ENCODE data around the gene UNC93B1.
"Not testable (repeated sequence)": the region's sequence is repeated elsewhere in the genome, so short reads cannot be mapped to it uniquely, and the experiment has no call there.

The UNC93B1 gene

GRCh38 chr11:67954251-67954650, 49.6 kb downstream of the UNC93B1 start:
- H4K91ac ChIP-seq (ENCODE audit: low read depth, low read length, poor library complexity); H3K9ac ChIP-seq (ENCODE audit: low read depth, low read length, poor library complexity); H4K8ac ChIP-seq (ENCODE audit: low read depth, low read length); H3K4me2 ChIP-seq (ENCODE audit: insufficient read depth, low read length, poor library complexity, severe bottlenecking); H3K9me3 ChIP-seq (replicated peaks in 1 of 2; ENCODE audit: control insufficient read depth in 2 of 2, insufficient read depth in 1 of 2, low read depth in 1 of 2, low read length in 2 of 2); H3K23ac ChIP-seq (ENCODE audit: low read depth, low read length, poor library complexity); H2BK120ac ChIP-seq (ENCODE audit: low read depth, low read length); DNase-seq (ENCODE audit: low spot score); H3K18ac ChIP-seq (ENCODE audit: low read length); H3K4ac ChIP-seq (ENCODE audit: low read length); H3K36me3 ChIP-seq (replicated peaks in 1 of 2; ENCODE audit: control insufficient read depth in 2 of 2, insufficient read depth in 2 of 2, low read length in 2 of 2); H2BK15ac ChIP-seq (ENCODE audit: low read length); H3K79me1 ChIP-seq (ENCODE audit: low read depth, low read length); H3K4me1 ChIP-seq (ENCODE audit: control insufficient read depth in 2 of 2, insufficient read depth in 1 of 2, low read depth in 1 of 2, low read length in 2 of 2); H3K27ac ChIP-seq (replicated peaks; ENCODE audit: low read length); H3K4me3 ChIP-seq (ENCODE audit: low read length in 2 of 2); H2AFZ ChIP-seq (ENCODE audit: low read length); H2AK5ac ChIP-seq (ENCODE audit: low read depth, low read length); H2BK5ac ChIP-seq (ENCODE audit: low read length); H2BK12ac ChIP-seq (ENCODE audit: low read length); H3K14ac ChIP-seq (ENCODE audit: low read length): not testable (repeated sequence)
- H3K27me3 ChIP-seq (ENCODE audit: control insufficient read depth in 3 of 3, insufficient read depth in 3 of 3, low read depth in 1 of 3, low read length in 3 of 3): peaks cover 0 to 21% (median 7%) of the 10 kb centered on the region in 3 experiments
- WGBS, 2 donors (ENCODE audit: extremely low coverage in 2 of 2, insufficient read length in 2 of 2, insufficient replicate concordance in 1 of 2): no CpG with 5 or more reads among the region's 14 CpGs

- not testable (repeated sequence) for H3K4ac ChIP-seq (ENCODE audit: low read length); H4K8ac ChIP-seq (ENCODE audit: low read depth, low read length); H3K9ac ChIP-seq (ENCODE audit: low read depth, low read length, poor library complexity); H3K23ac ChIP-seq (ENCODE audit: low read depth, low read length, poor library complexity); DNase-seq (ENCODE audit: low spot score); H3K27ac ChIP-seq (replicated peaks; ENCODE audit: low read length); H2AFZ ChIP-seq (ENCODE audit: low read length); H3K14ac ChIP-seq (ENCODE audit: low read length); H2BK120ac ChIP-seq (ENCODE audit: low read depth, low read length); H2BK5ac ChIP-seq (ENCODE audit: low read length); H3K79me1 ChIP-seq (ENCODE audit: low read depth, low read length); H3K18ac ChIP-seq (ENCODE audit: low read length); H4K91ac ChIP-seq (ENCODE audit: low read depth, low read length, poor library complexity); H3K36me3 ChIP-seq (replicated peaks in 1 of 2; ENCODE audit: control insufficient read depth in 2 of 2, insufficient read depth in 2 of 2, low read length in 2 of 2); H2BK12ac ChIP-seq (ENCODE audit: low read length); H3K4me3 ChIP-seq (ENCODE audit: low read length in 2 of 2); H3K9me3 ChIP-seq (replicated peaks in 1 of 2; ENCODE audit: control insufficient read depth in 2 of 2, insufficient read depth in 1 of 2, low read depth in 1 of 2, low read length in 2 of 2); H3K4me1 ChIP-seq (ENCODE audit: control insufficient read depth in 2 of 2, insufficient read depth in 1 of 2, low read depth in 1 of 2, low read length in 2 of 2); H3K4me2 ChIP-seq (ENCODE audit: insufficient read depth, low read length, poor library complexity, severe bottlenecking); H2BK15ac ChIP-seq (ENCODE audit: low read length); H2AK5ac ChIP-seq (ENCODE audit: low read depth, low read length)
- WGBS, 2 donors (ENCODE audit: extremely low coverage in 2 of 2, insufficient read length in 2 of 2, insufficient replicate concordance in 1 of 2): no CpG with 5 or more reads among the region's 8 CpGs
- peaks cover 0 to 17% (median 7%) of the 10 kb centered on the region in 3 experiments for H3K27me3 ChIP-seq (ENCODE audit: control insufficient read depth in 3 of 3, insufficient read depth in 3 of 3, low read depth in 1 of 3, low read length in 3 of 3)
These were observed 53.2 kb downstream of the UNC93B1 start for GRCh38 chr11:67950705-67951104.

GRCh38 chr11:67947785-67948184, 56.1 kb downstream of the UNC93B1 start:
- not testable (repeated sequence) for H2BK5ac ChIP-seq (ENCODE audit: low read length); H3K4me1 ChIP-seq (ENCODE audit: control insufficient read depth in 2 of 2, insufficient read depth in 1 of 2, low read depth in 1 of 2, low read length in 2 of 2); H4K91ac ChIP-seq (ENCODE audit: low read depth, low read length, poor library complexity); H4K8ac ChIP-seq (ENCODE audit: low read depth, low read length); H3K36me3 ChIP-seq (replicated peaks in 1 of 2; ENCODE audit: control insufficient read depth in 2 of 2, insufficient read depth in 2 of 2, low read length in 2 of 2); H2BK120ac ChIP-seq (ENCODE audit: low read depth, low read length); H3K27ac ChIP-seq (replicated peaks; ENCODE audit: low read length); H3K4me3 ChIP-seq (ENCODE audit: low read length in 2 of 2); H3K14ac ChIP-seq (ENCODE audit: low read length); H3K9ac ChIP-seq (ENCODE audit: low read depth, low read length, poor library complexity); H2AFZ ChIP-seq (ENCODE audit: low read length); H3K18ac ChIP-seq (ENCODE audit: low read length); H3K4ac ChIP-seq (ENCODE audit: low read length); H2AK5ac ChIP-seq (ENCODE audit: low read depth, low read length); H3K23ac ChIP-seq (ENCODE audit: low read depth, low read length, poor library complexity); H2BK12ac ChIP-seq (ENCODE audit: low read length); DNase-seq (ENCODE audit: low spot score); H3K4me2 ChIP-seq (ENCODE audit: insufficient read depth, low read length, poor library complexity, severe bottlenecking); H3K79me1 ChIP-seq (ENCODE audit: low read depth, low read length); H3K9me3 ChIP-seq (replicated peaks in 1 of 2; ENCODE audit: control insufficient read depth in 2 of 2, insufficient read depth in 1 of 2, low read depth in 1 of 2, low read length in 2 of 2); H3K27me3 ChIP-seq (ENCODE audit: control insufficient read depth in 3 of 3, insufficient read depth in 3 of 3, low read depth in 1 of 3, low read length in 3 of 3); H2BK15ac ChIP-seq (ENCODE audit: low read length)
- no CpG with 5 or more reads among the region's 7 CpGs for WGBS, 2 donors (ENCODE audit: extremely low coverage in 2 of 2, insufficient read length in 2 of 2, insufficient replicate concordance in 1 of 2)

GRCh38 chr11:67946403-67946802, 57.5 kb downstream of the UNC93B1 start:
- H2BK12ac ChIP-seq (ENCODE audit: low read length); H4K91ac ChIP-seq (ENCODE audit: low read depth, low read length, poor library complexity); H3K4ac ChIP-seq (ENCODE audit: low read length); H3K4me2 ChIP-seq (ENCODE audit: insufficient read depth, low read length, poor library complexity, severe bottlenecking); H3K4me3 ChIP-seq (ENCODE audit: low read length in 2 of 2); DNase-seq (ENCODE audit: low spot score); H3K14ac ChIP-seq (ENCODE audit: low read length); H3K9me3 ChIP-seq (replicated peaks in 1 of 2; ENCODE audit: control insufficient read depth in 2 of 2, insufficient read depth in 1 of 2, low read depth in 1 of 2, low read length in 2 of 2); H3K18ac ChIP-seq (ENCODE audit: low read length); H3K36me3 ChIP-seq (replicated peaks in 1 of 2; ENCODE audit: control insufficient read depth in 2 of 2, insufficient read depth in 2 of 2, low read length in 2 of 2); H2BK5ac ChIP-seq (ENCODE audit: low read length); H2AK5ac ChIP-seq (ENCODE audit: low read depth, low read length); H3K79me1 ChIP-seq (ENCODE audit: low read depth, low read length); H2BK120ac ChIP-seq (ENCODE audit: low read depth, low read length); H4K8ac ChIP-seq (ENCODE audit: low read depth, low read length); H3K23ac ChIP-seq (ENCODE audit: low read depth, low read length, poor library complexity); H2BK15ac ChIP-seq (ENCODE audit: low read length); H3K27ac ChIP-seq (replicated peaks; ENCODE audit: low read length); H3K27me3 ChIP-seq (ENCODE audit: control insufficient read depth in 3 of 3, insufficient read depth in 3 of 3, low read depth in 1 of 3, low read length in 3 of 3); H3K4me1 ChIP-seq (ENCODE audit: control insufficient read depth in 2 of 2, insufficient read depth in 1 of 2, low read depth in 1 of 2, low read length in 2 of 2); H2AFZ ChIP-seq (ENCODE audit: low read length); H3K9ac ChIP-seq (ENCODE audit: low read depth, low read length, poor library complexity): not testable (repeated sequence)
- no CpG with 5 or more reads among the region's 4 CpGs for WGBS, 2 donors (ENCODE audit: extremely low coverage in 2 of 2, insufficient read length in 2 of 2, insufficient replicate concordance in 1 of 2)
